Hepatocyte (in vitro differentiated cells): Measurements from ENCODE around the gene APBB2.

Experiments
- CTCF ChIP-seq: fragments of 200-600 bp; sonication (generic); IDR thresholded peaks from 2 replicates; pipeline ENCODE4 v1.5.1; 2016; ENCODE audit warnings: antibody characterized with exemption, mild to moderate bottlenecking; ENCODE audit not compliant: poor library complexity
- EZH2 ChIP-seq: fragments of 200-600 bp; sonication (generic); IDR thresholded peaks from 2 replicates; pipeline ENCODE4 v1.6.1; 2016; ENCODE audit warnings: antibody characterized with exemption, mild to moderate bottlenecking, borderline replicate concordance
- EZH2phosphoT487 ChIP-seq: fragments of 200-600 bp; sonication (generic); IDR thresholded peaks from one replicate; pipeline ENCODE4 v1.6.1; 2018; ENCODE audit warnings: antibody characterized with exemption, mild to moderate bottlenecking, low read depth, moderate library complexity; ENCODE audit not compliant: unreplicated experiment, severe bottlenecking

DNA sequence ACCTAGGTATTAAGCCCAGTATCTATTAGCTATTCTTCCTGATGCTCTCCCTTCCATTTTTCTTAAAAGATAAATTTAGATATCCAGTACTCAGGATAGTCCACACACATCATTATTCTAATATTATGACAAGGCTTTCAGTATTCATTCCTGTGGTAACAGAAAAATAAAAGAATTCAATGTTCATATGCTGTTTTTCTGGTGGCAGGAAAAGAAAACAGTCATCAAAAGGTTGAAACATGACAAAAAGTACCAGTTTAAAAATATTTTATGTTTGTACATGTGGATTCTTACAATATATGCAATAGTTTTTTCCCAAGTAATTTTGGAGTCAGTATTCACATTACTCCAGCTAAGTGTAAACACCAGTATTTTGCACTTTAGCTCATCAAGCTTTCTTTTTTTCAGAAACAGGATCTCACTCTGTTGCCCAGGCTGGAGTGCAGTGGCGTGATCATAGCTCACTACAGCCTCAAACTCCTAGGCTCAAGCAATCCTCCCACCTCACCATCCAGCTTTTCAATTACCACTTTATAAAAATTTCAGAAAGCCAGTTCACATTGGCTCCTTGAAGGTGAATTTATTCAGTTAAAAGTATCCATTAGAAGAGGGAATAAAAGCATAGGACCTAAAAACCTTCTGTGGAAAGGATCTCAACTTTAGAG lies 2.3 kb downstream of the APBB2 start:
- TF ChIP-seq EZH2 (no peak), EZH2phosphoT487 (no peak), CTCF (no peak)
